Thymus (tissue), 11 donors: ENCODE data around the gene CMSS1. TPM values are rescaled to one million over a fixed set of nuclear protein-coding genes. Genes with fewer than 3 reads are reported as not detected.
"Not testable (repeated sequence)": the region's sequence is repeated elsewhere in the genome, so short reads cannot be mapped to it uniquely, and the experiment has no call there.

Experiments
- DNase-seq, 9 donors: peaks; one replicate each; pipeline ENCODE4 v3.0.0-alpha.2; 2013; ENCODE audit warnings: low spot score in 9 of 9, low read depth in 6 of 9, missing footprints in 1 of 9
- H3K27ac ChIP-seq, 2 donors: one replicate each; pipeline ENCODE4 v1.5.1; 2013; ENCODE audit warnings: control low read depth in 1 of 2, low read depth in 1 of 2, low read length in 1 of 2, mild to moderate bottlenecking in 1 of 2, moderate library complexity in 1 of 2
- H3K27me3 ChIP-seq, 2 donors: one replicate each; pipeline ENCODE4 v1.5.1; 2013; ENCODE audit warnings: low read length in 1 of 2; ENCODE audit not compliant: control insufficient read depth in 2 of 2, insufficient read depth in 1 of 2
- H3K36me3 ChIP-seq, 2 donors: one replicate each; pipeline ENCODE4 v1.5.1; 2013; ENCODE audit warnings: low read length in 1 of 2, mild to moderate bottlenecking in 1 of 2, moderate library complexity in 1 of 2; ENCODE audit not compliant: control insufficient read depth in 2 of 2, insufficient read depth in 2 of 2
- H3K4me1 ChIP-seq, 2 donors: one replicate each; pipeline ENCODE4 v1.5.1; 2013; ENCODE audit warnings: low read length in 2 of 2; ENCODE audit not compliant: control insufficient read depth in 2 of 2, insufficient read depth in 2 of 2
- H3K4me3 ChIP-seq, 2 donors: one replicate each; pipeline ENCODE4 v1.5.1; 2013; ENCODE audit warnings: low read length in 2 of 2, control low read depth in 1 of 2, mild to moderate bottlenecking in 1 of 2
- H3K9me3 ChIP-seq, 2 donors: one replicate each; pipeline ENCODE4 v1.5.1; 2013; ENCODE audit warnings: low read length in 1 of 2, mild to moderate bottlenecking in 1 of 2; ENCODE audit not compliant: control insufficient read depth in 2 of 2, insufficient read depth in 1 of 2
- WGBS: extraction: QIAGEN DNeasy Blood & Tissue Kit; methylation state at CpG from one replicate; pipeline ENCODE4 v1.1.7; 2013; 5-methylcytosine and 5-hydroxymethylcytosine counted together
- polyA plus RNA-seq: library from polyadenylated mRNA; stranded (reverse); fragments of 200-250 nt; gene quantifications from one replicate; pipeline ENCODE4 v1.2.3, GENCODE V29; 2013
- total RNA-seq: library from RNA; stranded (reverse); fragments of 120-200 nt; gene quantifications from one replicate; pipeline ENCODE4 v1.2.4, GENCODE V29; 2013
- donor health status: healthy.

The CMSS1 gene
- total and polyA plus RNA-seq, 2 donors, result 27.3 to 39.0 TPM

DNA sequence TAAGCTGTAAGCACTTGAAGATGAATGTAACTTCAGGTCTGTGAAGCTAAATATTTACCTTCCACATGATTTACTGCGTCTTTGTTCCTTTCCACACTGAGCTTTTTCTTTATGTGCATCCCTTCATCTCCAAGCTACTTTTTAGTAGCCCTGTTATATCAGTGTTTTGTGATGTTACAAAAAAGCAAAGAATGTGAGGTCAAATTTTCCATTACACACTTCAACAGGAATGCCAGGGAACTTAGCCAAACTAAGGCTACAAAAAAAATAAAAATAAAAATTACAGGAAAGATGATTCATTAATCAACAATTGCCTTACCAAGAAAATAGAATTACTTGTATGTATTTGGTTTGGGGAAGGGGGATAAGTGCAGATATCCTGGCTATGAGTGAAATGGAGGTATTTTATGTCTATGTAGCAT, 223.7 kb downstream of the CMSS1 start:
- no peak for DNase-seq
- no peaks in the 10 kb centered on the region for H3K9me3 ChIP-seq
- no peak overlapping the region for H3K4me3 ChIP-seq
- no peaks in the 10 kb centered on the region for H3K36me3 ChIP-seq
- H3K27ac ChIP-seq, result peak overlapping the region in 1 of 2 donors; percentile 39
- H3K4me1 ChIP-seq, result no peaks in the 10 kb centered on the region
- no peaks in the 10 kb centered on the region for H3K27me3 ChIP-seq
- WGBS, result 96% methylated on average over 1 of the region's 1 CpG

GRCh38 chr3:100042166-100042981, 224.7 kb downstream of the CMSS1 start:
- no peak overlapping the region for H3K4me3 ChIP-seq
- DNase-seq, result no peak
- H3K9me3 ChIP-seq, result no peaks in the 10 kb centered on the region
- no peaks in the 10 kb centered on the region for H3K36me3 ChIP-seq
- H3K27me3 ChIP-seq, result no peaks in the 10 kb centered on the region
- peak overlapping the region in 1 of 2 donors; percentile 39 for H3K27ac ChIP-seq
- H3K4me1 ChIP-seq, result no peaks in the 10 kb centered on the region
- 97% methylated on average over 6 of the region's 6 CpGs for WGBS

DNA sequence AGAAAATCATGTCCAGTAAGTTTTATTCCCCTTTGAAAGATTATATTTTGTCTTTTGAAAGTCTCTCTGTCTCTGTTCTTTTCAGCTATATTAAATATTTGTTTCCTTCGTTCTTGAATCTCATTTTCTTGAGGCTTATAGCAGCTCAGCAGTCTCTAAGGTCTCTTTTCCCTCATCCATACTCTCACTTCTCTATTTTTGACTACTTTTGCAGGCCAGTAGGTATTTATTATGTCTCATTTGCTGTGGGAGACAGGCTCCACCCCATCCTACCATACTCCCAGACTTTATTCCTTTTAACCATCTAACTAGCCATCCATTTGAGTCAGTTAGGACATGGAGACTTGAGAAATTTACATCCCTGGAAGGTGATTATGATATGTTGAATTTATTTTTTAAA, 225.6 kb downstream of the CMSS1 start:
- WGBS, result 98% methylated on average over 1 of the region's 1 CpG
- Histone ChIP-seq H3K27me3 (no peaks in the 10 kb centered on the region), H3K27ac (no peak overlapping the region), H3K4me3 (no peak overlapping the region), H3K4me1 (peaks cover 0 to 7% of the 10 kb centered on the region in 2 donors), H3K9me3 (no peaks in the 10 kb centered on the region), H3K36me3 (no peaks in the 10 kb centered on the region)
- DNase-seq, result no peak

- no peak overlapping the region for H3K4me3 ChIP-seq
- H3K27ac ChIP-seq, result no peak overlapping the region
- no peaks in the 10 kb centered on the region for H3K27me3 ChIP-seq
- DNase-seq, result no peak
- no peaks in the 10 kb centered on the region for H3K9me3 ChIP-seq
- no peaks in the 10 kb centered on the region for H3K36me3 ChIP-seq
- H3K4me1 ChIP-seq, result peaks cover 0 to 8% of the 10 kb centered on the region in 2 donors
Measured at GRCh38 chr3:100044369-100044768, 226.7 kb downstream of the CMSS1 start.

DNA sequence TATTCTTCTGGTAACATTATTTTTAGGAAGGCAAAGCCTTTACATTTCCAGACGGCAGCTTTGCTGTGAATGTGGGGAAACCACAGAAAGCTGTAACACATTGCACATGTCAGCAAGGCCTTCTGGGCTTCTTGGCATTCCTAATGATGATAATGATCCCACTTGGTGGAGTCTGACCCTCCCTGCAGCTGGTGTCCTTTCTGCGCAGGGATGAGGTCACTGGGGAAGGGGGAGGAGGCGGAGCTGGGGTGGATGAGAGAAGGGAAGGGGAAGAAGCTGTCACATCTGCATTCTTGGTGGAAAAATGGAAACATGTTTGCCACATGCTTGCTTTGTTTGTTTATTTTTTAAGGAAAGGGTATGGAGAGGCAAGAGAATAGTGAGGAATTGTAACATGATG, 228.0 kb downstream of the CMSS1 start:
- DNase-seq, result no peak
- peaks cover 0 to 8% of the 10 kb centered on the region in 2 donors for H3K4me1 ChIP-seq

GRCh38 chr3:100046986-100047385, 229.3 kb downstream of the CMSS1 start:
- Histone ChIP-seq H3K4me3 (no peak overlapping the region), H3K9me3 (no peaks in the 10 kb centered on the region), H3K4me1 (peaks cover 0 to 8% of the 10 kb centered on the region in 2 donors), H3K27me3 (no peaks in the 10 kb centered on the region), H3K27ac (no peak overlapping the region), H3K36me3 (no peaks in the 10 kb centered on the region)
- 58% methylated on average over 2 of the region's 2 CpGs for WGBS
- no peak for DNase-seq

More for the DNA sequence above, 228.0 kb downstream of the CMSS1 start:
- no peaks in the 10 kb centered on the region for H3K27me3 ChIP-seq
- H3K9me3 ChIP-seq, result no peaks in the 10 kb centered on the region
- no peaks in the 10 kb centered on the region for H3K36me3 ChIP-seq
- H3K27ac ChIP-seq, result peak overlapping the region; percentile 28 to 37
- H3K4me3 ChIP-seq, result no peak overlapping the region
- 92% methylated on average over 3 of the region's 3 CpGs for WGBS

DNA sequence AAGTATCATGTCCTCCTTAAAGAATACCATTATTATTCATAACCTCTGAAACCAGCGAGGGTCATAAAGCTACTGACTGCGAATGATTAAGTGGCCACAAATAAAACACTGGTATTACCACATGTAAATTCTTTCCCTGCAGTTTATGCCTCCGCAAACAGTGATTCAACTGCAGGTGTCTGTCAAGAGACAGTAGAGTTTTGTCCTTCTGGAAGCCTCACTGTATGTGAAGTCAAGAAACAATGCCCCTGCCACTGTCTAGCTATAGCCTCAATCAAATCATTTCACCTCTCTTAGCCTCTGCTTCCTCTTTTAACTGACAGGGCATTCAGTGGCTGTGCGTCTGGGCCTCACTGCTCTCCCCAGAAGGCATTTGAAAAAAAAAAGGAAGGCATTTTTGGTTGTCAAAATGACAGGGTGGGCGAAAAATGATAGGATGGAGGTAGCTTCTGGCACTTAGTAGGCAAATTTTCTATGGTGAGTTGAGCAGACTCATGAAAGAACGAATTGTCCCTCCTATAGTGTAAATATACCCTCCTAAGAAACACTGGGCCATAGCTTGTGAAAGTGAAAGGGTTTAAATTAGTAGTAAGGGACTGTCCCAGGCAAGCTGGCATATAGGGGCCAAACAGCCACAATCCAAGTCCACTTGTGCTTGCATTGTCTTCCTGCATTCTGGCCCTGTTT, 229.9 kb downstream of the CMSS1 start:
- Histone ChIP-seq H3K4me3 (no peak overlapping the region), H3K27me3 (no peaks in the 10 kb centered on the region), H3K9me3 (no peaks in the 10 kb centered on the region), H3K27ac (peak overlapping the region in 1 of 2 donors; percentile 19), H3K4me1 (peaks cover 0 to 8% of the 10 kb centered on the region in 2 donors), H3K36me3 (no peaks in the 10 kb centered on the region)
- WGBS, result 72% methylated on average over 6 of the region's 6 CpGs
- DNase-seq, result no peak

DNA sequence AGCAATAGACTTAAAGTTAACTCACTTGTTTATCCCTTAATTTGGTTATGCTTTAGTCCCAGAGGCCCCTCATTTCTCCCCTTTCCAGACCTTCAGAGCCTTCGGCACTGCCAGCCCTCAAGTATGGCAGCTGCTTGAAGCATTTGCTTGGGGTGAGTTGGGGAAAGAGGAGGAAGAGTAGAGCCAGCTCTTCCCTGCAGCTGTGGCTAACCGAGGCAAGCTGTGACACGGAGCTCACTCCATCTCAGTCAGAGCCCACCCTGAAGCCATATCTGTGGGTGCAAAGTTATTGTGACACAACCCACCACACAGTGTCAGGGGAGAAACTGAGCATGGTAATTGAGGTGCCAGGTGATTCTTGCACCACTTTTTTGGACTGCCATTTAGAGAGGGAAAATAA, 230.6 kb downstream of the CMSS1 start:
- no peak overlapping the region for H3K27ac ChIP-seq
- H3K4me3 ChIP-seq, result no peak overlapping the region
- 93% methylated on average over 3 of the region's 3 CpGs for WGBS
- DNase-seq, result no peak
- peaks cover 0 to 8% of the 10 kb centered on the region in 2 donors for H3K4me1 ChIP-seq
- no peaks in the 10 kb centered on the region for H3K9me3 ChIP-seq
- H3K36me3 ChIP-seq, result no peaks in the 10 kb centered on the region
- no peaks in the 10 kb centered on the region for H3K27me3 ChIP-seq

GRCh38 chr3:100051513-100051912, 233.9 kb downstream of the CMSS1 start:
- WGBS, result 98% methylated on average over 3 of the region's 3 CpGs
- not testable (repeated sequence) for H3K27ac ChIP-seq, H3K36me3 ChIP-seq, H3K27me3 ChIP-seq, H3K9me3 ChIP-seq, H3K4me3 ChIP-seq, DNase-seq, H3K4me1 ChIP-seq
